CD14-positive monocyte (primary cell): ENCODE results near the gene ARHGEF7. TPM values are rescaled to one million over a fixed set of nuclear protein-coding genes. Genes with fewer than 3 reads are reported as not detected.

Experiments
- DNase-seq, 3 donors: peaks; one replicate each; pipeline ENCODE4 v3.0.0-alpha.2; 2011 to 2022
- H2AFZ ChIP-seq: 2 replicates; pipeline ENCODE4 v1.6.0; 2012; ENCODE audit warnings: mild to moderate bottlenecking, low read depth, low read length, inconsistent platforms; ENCODE audit not compliant: insufficient read depth, poor library complexity, severe bottlenecking
- H3K27ac ChIP-seq, 2 donors: 1 replicate in 1 of 2; 2 replicates in 1 of 2; pipeline ENCODE4 v1.5.1; 2012 to 2013; ENCODE audit warnings: low read length in 2 of 2, control low read depth in 1 of 2, inconsistent platforms in 1 of 2, low read depth in 1 of 2, mild to moderate bottlenecking in 1 of 2
- H3K27me3 ChIP-seq, 2 donors: one replicate each; pipeline versions ENCODE4 v1.6.0 to v1.6.1; 2011 to 2013; ENCODE audit warnings: low read length in 2 of 2; ENCODE audit not compliant: control insufficient read depth in 2 of 2, insufficient read depth in 2 of 2
- H3K36me3 ChIP-seq, 2 donors: replicated peaks in 1 of 2; 1 replicate in 1 of 2; 2 replicates in 1 of 2; pipeline versions ENCODE4 v1.5.1 to v1.6.1; 2012 to 2013; ENCODE audit warnings: low read length in 2 of 2, control low read depth in 1 of 2, inconsistent platforms in 1 of 2, mild to moderate bottlenecking in 1 of 2; ENCODE audit not compliant: insufficient read depth in 2 of 2, control insufficient read depth in 1 of 2
- H3K4me1 ChIP-seq, 2 donors: 1 replicate in 1 of 2; 2 replicates in 1 of 2; pipeline versions ENCODE4 v1.5.1 to v1.6.1; 2012 to 2013; ENCODE audit warnings: low read length in 2 of 2, control low read depth in 1 of 2, inconsistent platforms in 1 of 2, mild to moderate bottlenecking in 1 of 2, moderate library complexity in 1 of 2; ENCODE audit not compliant: insufficient read depth in 2 of 2, control insufficient read depth in 1 of 2
- H3K4me2 ChIP-seq: replicated peaks from 2 replicates; pipeline ENCODE3; 2012; ENCODE audit warnings: low read length, moderate library complexity, mild to moderate bottlenecking; ENCODE audit not compliant: poor library complexity, severe bottlenecking; ENCODE audit errors: extremely low read depth
- H3K4me3 ChIP-seq, 3 experiments: fragments of 200-600 bp in 1 of 3; sonication (generic) in 1 of 3; replicated peaks in 1 of 3; 1 replicate in 2 of 3; 2 replicates in 1 of 3; pipeline ENCODE4 v1.5.1; 2011 to 2013; ENCODE audit warnings: low read length in 3 of 3, mild to moderate bottlenecking in 3 of 3, control low read depth in 2 of 3, low read depth in 2 of 3, inconsistent platforms in 1 of 3, moderate library complexity in 1 of 3
- H3K79me2 ChIP-seq: 2 replicates; pipeline ENCODE4 v1.6.0; 2012; ENCODE audit warnings: mild to moderate bottlenecking, control low read depth, inconsistent platforms, low read length, moderate library complexity; ENCODE audit not compliant: insufficient read depth
- H3K9ac ChIP-seq: 2 replicates; pipeline ENCODE4 v1.6.0; 2017; ENCODE audit warnings: low read length, mild to moderate bottlenecking; ENCODE audit not compliant: insufficient read depth, poor library complexity, severe bottlenecking
- H3K9me3 ChIP-seq, 2 donors: replicated peaks in 1 of 2; 1 replicate in 1 of 2; 2 replicates in 1 of 2; pipeline versions ENCODE4 v1.5.1 to v1.6.1; 2012 to 2013; ENCODE audit warnings: low read length in 2 of 2, control low read depth in 1 of 2; ENCODE audit not compliant: control insufficient read depth in 1 of 2, insufficient read depth in 1 of 2
- H4K20me1 ChIP-seq: 2 replicates; pipeline ENCODE4 v1.6.0; 2012; ENCODE audit warnings: mild to moderate bottlenecking, low read length, control low read depth, moderate library complexity; ENCODE audit not compliant: insufficient read depth
- H3K27ac Mint-ChIP-seq, 7 donors: one replicate each; pipeline ENCODE4 v1.8.0; 2020; ENCODE audit warnings: mild to moderate bottlenecking in 7 of 7, mixed read lengths in 7 of 7, moderate library complexity in 6 of 7, inconsistent platforms in 2 of 7
- H3K27me3 Mint-ChIP-seq, 3 donors: one replicate each; pipeline ENCODE4 v1.8.0; 2021 to 2022; ENCODE audit warnings: low read depth in 3 of 3, mild to moderate bottlenecking in 3 of 3, mixed read lengths in 3 of 3, moderate library complexity in 3 of 3, inconsistent platforms in 1 of 3
- H3K36me3 Mint-ChIP-seq, 2 donors: one replicate each; pipeline ENCODE4 v1.8.0; 2020; ENCODE audit warnings: mixed read lengths in 2 of 2, inconsistent platforms in 1 of 2, mild to moderate bottlenecking in 1 of 2
- H3K4me1 Mint-ChIP-seq: one replicate; pipeline ENCODE4 v1.8.0; 2020; ENCODE audit warnings: mild to moderate bottlenecking, mixed read lengths
- H3K4me3 Mint-ChIP-seq, 2 donors: one replicate each; pipeline ENCODE4 v1.8.0; 2020; ENCODE audit warnings: mild to moderate bottlenecking in 2 of 2, mixed read lengths in 2 of 2, moderate library complexity in 1 of 2
- H3K9me3 Mint-ChIP-seq, 7 donors: one replicate each; pipeline ENCODE4 v1.8.0; 2020 to 2022; ENCODE audit warnings: mixed read lengths in 7 of 7, mild to moderate bottlenecking in 6 of 7, moderate library complexity in 6 of 7, inconsistent platforms in 2 of 7
- WGBS: methylation state at CpG from one replicate; pipeline ENCODE4 v1.1.5; 2013; ENCODE audit warnings: missing lambda C conversion rate; ENCODE audit not compliant: insufficient coverage; 5-methylcytosine and 5-hydroxymethylcytosine counted together
- intact Hi-C, 2 donors: fragments of 100-400 bp; cut with micrococcal nuclease; formaldehyde crosslinking; loops; one replicate each; pipeline versions ENCODE4 v1.15.0 to v1.15.1; 2023
- polyA plus RNA-seq, 3 donors: library from polyadenylated mRNA; depleted of rRNA in 1 of 3; unstranded in 2 of 3; stranded (reverse) in 1 of 3; fragments of 300-500 nt in 2 of 3; fragments of >200 nt in 1 of 3; fragmentation: Illumina TruSeq in 2 of 3; gene quantifications; 1 replicate in 2 of 3; 2 replicates in 1 of 3; pipeline ENCODE4 v1.2.3, GENCODE V29; 2012 to 2021
- TF ChIP-seq, protein P1 (sequence below): fragments of 200-600 bp; IDR thresholded peaks from one replicate; pipeline ENCODE4 v1.8.0; 2022; ENCODE audit warnings: antibody characterized with exemption, mild to moderate bottlenecking

ARHGEF7 gene
- polyA plus RNA-seq, 3 donors: 4.6 to 29.0 (median 6.1) TPM

DNA sequence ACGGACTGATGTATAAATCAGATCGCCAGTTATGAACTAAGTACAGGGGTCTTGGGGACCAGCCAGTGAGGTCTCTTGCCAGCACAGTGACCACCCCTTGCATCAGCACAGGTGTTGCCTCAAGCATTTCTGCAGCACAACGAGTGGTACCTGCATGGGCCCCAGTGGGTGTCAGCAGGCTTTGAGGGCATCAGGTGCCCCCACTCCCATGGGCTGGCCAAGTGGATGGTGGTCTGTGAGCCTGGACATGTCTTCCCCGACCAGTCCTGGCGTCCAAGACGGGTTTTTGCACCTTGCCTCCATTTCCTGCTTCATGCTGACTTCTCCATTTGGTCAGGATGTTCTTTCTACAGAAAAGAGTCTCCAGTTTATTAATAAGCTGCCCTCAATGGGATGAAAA is 22.4 kb upstream of the ARHGEF7 start:
- H3K4me3 ChIP-seq: no peak overlapping the region
- Mint-ChIP-seq H3K27me3 (peaks cover 13 to 28% (median 14%) of the 10 kb centered on the region in 3 donors), H3K4me1 (no peaks in the 10 kb centered on the region)

DNA sequence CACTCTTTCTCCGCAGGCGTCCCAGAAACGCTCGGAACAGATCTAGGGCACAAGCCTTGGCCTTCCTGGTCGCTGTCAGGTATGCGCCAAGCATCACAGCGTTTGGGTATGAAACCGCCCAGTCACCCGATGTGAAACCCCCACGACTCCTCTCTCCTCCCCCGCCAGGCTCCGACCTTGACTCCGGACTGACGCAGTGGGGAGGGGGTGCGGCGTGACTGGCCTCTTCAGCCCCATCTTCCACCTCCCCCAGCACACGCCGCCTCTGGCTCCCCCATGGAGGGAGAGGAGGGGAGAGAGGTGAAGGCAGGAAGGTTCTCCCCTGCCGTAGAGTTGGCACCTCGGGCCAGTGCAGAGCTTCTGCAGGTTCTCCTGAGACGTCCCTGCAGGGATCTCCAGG is 22.0 kb upstream of the ARHGEF7 start:
- no peaks in the 10 kb centered on the region for H3K36me3 ChIP-seq
- H3K4me1 ChIP-seq: no peaks in the 10 kb centered on the region
- no peak overlapping the region for H3K4me3 ChIP-seq
- intact Hi-C loops: no loop called here
- no peaks in the 10 kb centered on the region for H3K9me3 ChIP-seq
- DNase-seq: no peak
- no peak overlapping the region for H3K9ac ChIP-seq
- Mint-ChIP-seq H3K4me1 (no peaks in the 10 kb centered on the region), H3K27me3 (peaks cover 13 to 28% (median 14%) of the 10 kb centered on the region in 3 donors), H3K27ac (peak overlapping the region in 1 of 7 donors; percentile 57), H3K4me3 (no peak overlapping the region), H3K9me3 (peaks cover 0 to 3% (median 0%) of the 10 kb centered on the region in 7 donors), H3K36me3 (no peaks in the 10 kb centered on the region)
- H3K27ac ChIP-seq: no peak overlapping the region
- 95% methylated on average over 13 of the region's 21 CpGs for WGBS
- no peaks in the 10 kb centered on the region for H4K20me1 ChIP-seq
- H3K4me2 ChIP-seq: no peak overlapping the region
- H3K79me2 ChIP-seq: no peaks in the 10 kb centered on the region
- TF ChIP-seq, protein P1, sequence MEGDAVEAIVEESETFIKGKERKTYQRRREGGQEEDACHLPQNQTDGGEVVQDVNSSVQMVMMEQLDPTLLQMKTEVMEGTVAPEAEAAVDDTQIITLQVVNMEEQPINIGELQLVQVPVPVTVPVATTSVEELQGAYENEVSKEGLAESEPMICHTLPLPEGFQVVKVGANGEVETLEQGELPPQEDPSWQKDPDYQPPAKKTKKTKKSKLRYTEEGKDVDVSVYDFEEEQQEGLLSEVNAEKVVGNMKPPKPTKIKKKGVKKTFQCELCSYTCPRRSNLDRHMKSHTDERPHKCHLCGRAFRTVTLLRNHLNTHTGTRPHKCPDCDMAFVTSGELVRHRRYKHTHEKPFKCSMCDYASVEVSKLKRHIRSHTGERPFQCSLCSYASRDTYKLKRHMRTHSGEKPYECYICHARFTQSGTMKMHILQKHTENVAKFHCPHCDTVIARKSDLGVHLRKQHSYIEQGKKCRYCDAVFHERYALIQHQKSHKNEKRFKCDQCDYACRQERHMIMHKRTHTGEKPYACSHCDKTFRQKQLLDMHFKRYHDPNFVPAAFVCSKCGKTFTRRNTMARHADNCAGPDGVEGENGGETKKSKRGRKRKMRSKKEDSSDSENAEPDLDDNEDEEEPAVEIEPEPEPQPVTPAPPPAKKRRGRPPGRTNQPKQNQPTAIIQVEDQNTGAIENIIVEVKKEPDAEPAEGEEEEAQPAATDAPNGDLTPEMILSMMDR: no peak
- no peak overlapping the region for H2AFZ ChIP-seq
- H3K27me3 ChIP-seq: no peaks in the 10 kb centered on the region

More for the DNA sequence above, 22.4 kb upstream of the ARHGEF7 start:
- Histone ChIP-seq H2AFZ (no peak overlapping the region), H3K27ac (no peak overlapping the region), H3K4me1 (no peaks in the 10 kb centered on the region), H4K20me1 (no peaks in the 10 kb centered on the region), H3K79me2 (no peaks in the 10 kb centered on the region), H3K9me3 (no peaks in the 10 kb centered on the region), H3K4me2 (no peak overlapping the region), H3K36me3 (no peaks in the 10 kb centered on the region), H3K27me3 (no peaks in the 10 kb centered on the region), H3K9ac (no peak overlapping the region)
- Mint-ChIP-seq H3K4me3 (no peak overlapping the region), H3K36me3 (no peaks in the 10 kb centered on the region), H3K27ac (no peak overlapping the region), H3K9me3 (peaks cover 0 to 3% (median 0%) of the 10 kb centered on the region in 7 donors)
- intact Hi-C loops: no loop called here
- TF ChIP-seq, protein P1: no peak
- 59% methylated on average over 6 of the region's 6 CpGs for WGBS
- no peak for DNase-seq
